HepG2 (cell line): ENCODE results near the gene CCDC34. TPM values are rescaled to one million over a fixed set of nuclear protein-coding genes. Genes with fewer than 3 reads are reported as not detected.

Experiments used
- ATAC-seq: fragments of 200-7000 bp; cut with Tn5 transposase; 3 replicates; pipeline ENCODE4 v1.9.1; 2020; ENCODE audit warnings: mild to moderate bottlenecking, moderate library complexity
- BruUV-seq: library from RNA; stranded (reverse); fragments of 400-500 nt; replicated peaks from 2 replicates; lab custom pipeline; 2021; lab: Mats Ljungman, UMichigan
- CTCF ChIA-PET: fragments of 300-600 bp; formaldehyde crosslinking; extraction: SDS; loops from one replicate; lab custom pipeline; 2021; ENCODE audit warnings: low total read pairs, inconsistent platforms, low intra/inter-chr PET ratio; lab: Yijun Ruan, JAX
- POLR2A ChIA-PET: fragments of 350-600 bp; sonication (Branson Sonifier 250); formaldehyde crosslinking; loops from one replicate; lab custom pipeline; 2020; ENCODE audit warnings: antibody characterized with exemption, inconsistent platforms; lab: Yijun Ruan, JAX
- DNase-seq: peaks from one replicate; pipeline ENCODE4 v3.0.0-alpha.2; 2015; ENCODE audit warnings: low spot score
- FAIRE-seq: peaks from 3 replicates; lab custom pipeline; 2011; peaks lifted over from hg19 to GRCh38; lab: Jason Lieb, UNC
- H2AFZ ChIP-seq: one replicate; pipeline ENCODE4 v1.6.1; 2011; ENCODE audit warnings: low read length, inconsistent platforms
- H3K27ac ChIP-seq: fragments of 300-600 bp; 3 replicates; pipeline ENCODE4 v1.8.0; 2011; ENCODE audit warnings: mixed run types, mild to moderate bottlenecking, mixed read lengths, low read length, inconsistent platforms; ENCODE audit not compliant: insufficient read depth; ENCODE audit errors: extremely low read length
- H3K27me3 ChIP-seq, 2 experiments: fragments of 200-600 bp in 1 of 2; 2 replicates in 1 of 2; 3 replicates in 1 of 2; pipeline versions ENCODE4 v1.6.0 to v1.8.0; 2011; ENCODE audit warnings: low read length in 2 of 2, mild to moderate bottlenecking in 2 of 2, moderate library complexity in 2 of 2, inconsistent platforms in 1 of 2; ENCODE audit not compliant: insufficient read depth in 2 of 2, control insufficient read depth in 1 of 2
- H3K36me3 ChIP-seq, 2 experiments: fragments of 200-600 bp in 1 of 2; replicated peaks in 1 of 2; 2 replicates in 1 of 2; 3 replicates in 1 of 2; pipeline versions ENCODE4 v1.5.1 to v1.8.0; 2011; ENCODE audit warnings: low read length in 2 of 2, inconsistent platforms in 1 of 2; ENCODE audit not compliant: insufficient read depth in 2 of 2, control insufficient read depth in 1 of 2
- H3K4me1 ChIP-seq: 2 replicates; pipeline ENCODE4 v1.5.1; 2012; ENCODE audit warnings: low read length, inconsistent platforms; ENCODE audit not compliant: insufficient read depth
- H3K4me2 ChIP-seq: 2 replicates; pipeline ENCODE4 v1.6.0; 2011; ENCODE audit warnings: low read depth, low read length, inconsistent platforms
- H3K4me3 ChIP-seq, 3 experiments: fragments of 200-600 bp in 1 of 3; sonication (generic), shearing (Covaris generic) in 1 of 3; replicated peaks in 1 of 3; 2 replicates each; pipeline ENCODE4 v1.5.1; 2011 to 2016; ENCODE audit warnings: low read length in 3 of 3, inconsistent platforms in 2 of 3, low read depth in 2 of 3, mild to moderate bottlenecking in 2 of 3, control low read depth in 1 of 3, mixed read lengths in 1 of 3; ENCODE audit not compliant: insufficient read depth in 1 of 3
- H3K79me2 ChIP-seq: one replicate; pipeline ENCODE4 v1.6.1; 2011; ENCODE audit warnings: low read length, inconsistent platforms; ENCODE audit not compliant: insufficient read depth
- H3K9ac ChIP-seq: 2 replicates; pipeline ENCODE4 v1.6.0; 2011; ENCODE audit warnings: mild to moderate bottlenecking, low read depth, low read length, inconsistent platforms; ENCODE audit not compliant: insufficient read depth
- H3K9me3 ChIP-seq: 2 replicates; pipeline ENCODE4 v1.5.1; 2012; ENCODE audit warnings: mild to moderate bottlenecking, low read length
- H4K20me1 ChIP-seq: 2 replicates; pipeline ENCODE4 v1.6.0; 2011; ENCODE audit warnings: inconsistent platforms, mild to moderate bottlenecking, low read length, moderate library complexity; ENCODE audit not compliant: insufficient read depth
- CBX2 ChIP-seq, 2 experiments: fragments of 200-600 bp in 1 of 2; sonication (generic); formaldehyde crosslinking in 1 of 2; IDR thresholded peaks; 2 replicates each; pipeline versions ENCODE4 v1.7.0 to v1.8.1; 2018 to 2022; ENCODE audit warnings: low read depth in 2 of 2, low read length in 1 of 2, mild to moderate bottlenecking in 1 of 2, missing genetic modification reagents in 1 of 2
- CCAR2 ChIP-seq: fragments of 200-400 bp; formaldehyde crosslinking; optimal IDR thresholded peaks from 2 replicates; pipeline ENCODE3; 2018; ENCODE audit warnings: low read depth, mild to moderate bottlenecking, low read length, moderate library complexity
- GABPB1 ChIP-seq: IDR thresholded peaks from 2 replicates; pipeline ENCODE4 v1.6.1; 2016; ENCODE audit warnings: mild to moderate bottlenecking, missing genetic modification reagents, moderate library complexity, missing compliant biosample characterization
- RBFOX2 ChIP-seq: fragments of 200-400 bp; formaldehyde crosslinking; IDR thresholded peaks from 2 replicates; pipeline ENCODE4 v1.6.1; 2017; ENCODE audit warnings: low read depth, mild to moderate bottlenecking, low read length
- RNF2 ChIP-seq: fragments of 450-650 bp; conservative IDR thresholded peaks from 2 replicates; pipeline ENCODE4 v1.6.1; 2016; ENCODE audit warnings: low read depth
- ZBTB40 ChIP-seq, 2 experiments: fragments of 450-650 bp in 1 of 2; sonication (generic) in 1 of 2; formaldehyde crosslinking in 1 of 2; IDR thresholded peaks; 2 replicates each; pipeline versions ENCODE4 v1.6.1 to v1.8.0; 2016 to 2022; ENCODE audit warnings: antibody characterized with exemption in 1 of 2, mild to moderate bottlenecking in 1 of 2, missing genetic modification reagents in 1 of 2
- WGBS: methylation state at CpG from one replicate; pipeline ENCODE4 v1.1.6; 2017; ENCODE audit warnings: low lambda C conversion rate; 5-methylcytosine and 5-hydroxymethylcytosine counted together
- in situ Hi-C: cut with HindIII; loops from 2 replicates; pipeline ENCODE4 v1.10.0; 2017; ENCODE audit warnings: low pct_unique_long_range_greater_than_20kb; ENCODE audit not compliant: extremely low pct_ligation_motif_present
- intact Hi-C: fragments of 100-400 bp; cut with micrococcal nuclease; formaldehyde crosslinking; loops from one replicate; pipeline ENCODE4 v1.10.0; 2022; ENCODE audit not compliant: unreplicated experiment
- polyA plus RNA-seq, 8 experiments: library from polyadenylated mRNA; depleted of rRNA in 3 of 8; stranded (reverse) in 7 of 8; unstranded in 1 of 8; fragments of >200 nt; fragmentation: Illumina TruSeq in 4 of 8; extraction: Trizol in 4 of 8; gene quantifications; 2 replicates each; pipeline versions ENCODE4 v1.2.1 to v1.2.3, GENCODE V29; 2011 to 2016; ENCODE audit warnings: low read depth in 4 of 8, missing spikeins in 1 of 8, mixed read lengths in 1 of 8; ENCODE audit not compliant: insufficient read depth in 1 of 8
- total RNA-seq, 5 experiments: library from RNA; depleted of rRNA; stranded (reverse); fragments of >200 nt; fragmentation: Illumina TruSeq; extraction: Trizol; gene quantifications; 2 replicates each; pipeline ENCODE4 v1.2.3, GENCODE V29; 2016; ENCODE audit warnings: low read depth in 1 of 5
- TF ChIP-seq, protein P1 (sequence below): sonication (generic); formaldehyde crosslinking; IDR thresholded peaks from 2 replicates; pipeline ENCODE4 v1.4.0; 2020; ENCODE audit warnings: low read depth, missing genetic modification reagents

Gene CCDC34
- total and polyA plus RNA-seq, 2 of the 13 experiments (the other 11 are each of a cell fraction or from before 2014, with no cell fraction given), result 7.6 to 34.3 TPM

DNA sequence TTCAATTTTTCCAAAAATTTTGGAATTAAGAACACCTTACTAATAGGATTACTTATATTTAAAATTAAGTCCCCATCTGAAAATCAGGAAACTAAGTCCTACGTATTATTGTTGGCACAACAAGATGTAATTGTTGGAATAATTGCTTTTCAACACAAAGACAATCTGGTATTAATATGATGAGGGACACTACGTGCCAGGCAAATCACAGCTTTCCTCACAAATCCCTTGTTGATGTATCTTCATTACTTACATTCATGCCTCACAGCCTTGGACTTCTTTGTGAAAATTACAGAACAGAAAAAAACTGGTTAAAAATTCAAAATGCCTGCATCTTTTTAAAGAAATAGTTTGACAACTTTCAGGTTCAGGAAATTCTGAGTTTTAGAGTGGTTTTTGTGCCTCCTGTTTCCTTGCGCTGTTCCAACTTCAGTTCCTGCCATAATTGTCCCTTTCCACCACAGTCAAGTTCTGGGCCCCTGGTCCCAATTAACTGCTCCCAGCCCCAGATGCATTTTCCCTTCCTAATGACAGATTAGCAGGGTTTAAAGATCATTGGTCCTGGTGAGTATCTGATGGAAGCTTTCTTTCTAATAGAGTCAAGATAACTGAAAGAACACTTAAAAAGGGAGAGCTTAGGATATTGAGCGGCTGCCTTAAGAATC, 23.3 kb upstream of the CCDC34 start (continued):
- no peak for TF ChIP-seq GABPB1 (CRISPR knock-in tag)

DNA sequence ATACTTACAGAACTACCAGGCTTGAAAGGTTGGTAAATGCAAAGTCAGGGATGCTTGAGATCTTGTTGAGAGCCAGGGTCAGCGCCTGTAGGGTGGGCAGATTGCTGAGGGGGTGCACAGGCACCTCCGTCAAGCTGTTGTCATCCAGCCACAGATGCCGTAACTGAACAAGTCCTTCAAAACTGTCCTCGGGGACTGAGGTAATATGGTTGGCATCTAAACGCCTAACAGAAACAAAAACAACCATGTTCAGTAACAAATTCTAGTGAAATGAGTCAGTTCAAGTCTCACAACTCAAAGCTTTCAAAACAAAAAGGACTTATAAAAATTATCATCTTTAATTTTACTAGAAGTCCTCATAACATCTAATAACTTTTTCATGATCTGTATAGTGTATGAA, 22.2 kb upstream of the CCDC34 start:
- Histone ChIP-seq H3K4me1 (peaks cover 41% of the 10 kb centered on the region), H3K27me3 (no peaks in the 10 kb centered on the region), H2AFZ (no peak overlapping the region), H3K27ac (no peak overlapping the region), H3K4me2 (no peak overlapping the region), H3K36me3 (peaks cover 8 to 61% of the 10 kb centered on the region in 2 experiments), H4K20me1 (no peaks in the 10 kb centered on the region), H3K79me2 (peaks cover 6% of the 10 kb centered on the region), H3K4me3 (no peak overlapping the region), H3K9me3 (no peaks in the 10 kb centered on the region), H3K9ac (no peak overlapping the region)
- ChIA-PET POLR2A (no interaction called here), CTCF (no interaction called here)
- FAIRE-seq (no peak), ATAC-seq (no peak), DNase-seq (no peak)
- BruUV-seq, result no TSS peak
- in situ Hi-C loops (no loop called here), intact Hi-C loops (no loop called here)
- WGBS, result 96% methylated on average over 5 of the region's 5 CpGs
- TF ChIP-seq, protein P1, sequence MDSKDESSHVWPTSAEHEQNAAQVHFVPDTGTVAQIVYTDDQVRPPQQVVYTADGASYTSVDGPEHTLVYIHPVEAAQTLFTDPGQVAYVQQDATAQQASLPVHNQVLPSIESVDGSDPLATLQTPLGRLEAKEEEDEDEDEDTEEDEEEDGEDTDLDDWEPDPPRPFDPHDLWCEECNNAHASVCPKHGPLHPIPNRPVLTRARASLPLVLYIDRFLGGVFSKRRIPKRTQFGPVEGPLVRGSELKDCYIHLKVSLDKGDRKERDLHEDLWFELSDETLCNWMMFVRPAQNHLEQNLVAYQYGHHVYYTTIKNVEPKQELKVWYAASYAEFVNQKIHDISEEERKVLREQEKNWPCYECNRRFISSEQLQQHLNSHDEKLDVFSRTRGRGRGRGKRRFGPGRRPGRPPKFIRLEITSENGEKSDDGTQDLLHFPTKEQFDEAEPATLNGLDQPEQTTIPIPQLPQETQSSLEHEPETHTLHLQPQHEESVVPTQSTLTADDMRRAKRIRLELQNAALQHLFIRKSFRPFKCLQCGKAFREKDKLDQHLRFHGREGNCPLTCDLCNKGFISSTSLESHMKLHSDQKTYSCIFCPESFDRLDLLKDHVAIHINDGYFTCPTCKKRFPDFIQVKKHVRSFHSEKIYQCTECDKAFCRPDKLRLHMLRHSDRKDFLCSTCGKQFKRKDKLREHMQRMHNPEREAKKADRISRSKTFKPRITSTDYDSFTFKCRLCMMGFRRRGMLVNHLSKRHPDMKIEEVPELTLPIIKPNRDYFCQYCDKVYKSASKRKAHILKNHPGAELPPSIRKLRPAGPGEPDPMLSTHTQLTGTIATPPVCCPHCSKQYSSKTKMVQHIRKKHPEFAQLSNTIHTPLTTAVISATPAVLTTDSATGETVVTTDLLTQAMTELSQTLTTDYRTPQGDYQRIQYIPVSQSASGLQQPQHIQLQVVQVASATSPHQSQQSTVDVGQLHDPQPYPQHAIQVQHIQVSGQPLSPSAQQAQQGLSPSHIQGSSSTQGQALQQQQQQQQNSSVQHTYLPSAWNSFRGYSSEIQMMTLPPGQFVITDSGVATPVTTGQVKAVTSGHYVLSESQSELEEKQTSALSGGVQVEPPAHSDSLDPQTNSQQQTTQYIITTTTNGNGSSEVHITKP (CRISPR knock-in tag), result no peak
- TF ChIP-seq CCAR2 (no peak), RBFOX2 (no peak), RNF2 (no peak), ZBTB40 (IDR thresholded peaks at IDR 0.05) (no peak), ZBTB40 (CRISPR knock-in tag; IDR thresholded peaks at IDR 0.05) (no peak), CBX2 (IDR thresholded peaks at IDR 0.05; ENCODE audit: low read depth, low read length) (no peak), CBX2 (CRISPR knock-in tag; IDR thresholded peaks at IDR 0.05; ENCODE audit: low read depth) (no peak)
